Hematopoietic multipotent progenitor cell treated with erythropoietin and hydrocortisone succinate and interleukin-3 and kit ligand, for 15 days (in vitro differentiated cells): ENCODE results near the gene PPM1H.
"Not testable (repeated sequence)": the region's sequence is repeated elsewhere in the genome, so short reads cannot be mapped to it uniquely, and the experiment has no call there.

ENCODE experiments used
- DNase-seq: peaks from one replicate; pipeline ENCODE4 v3.0.0-alpha.2; 2015; ENCODE audit warnings: low spot score

The PPM1H gene

GRCh38 chr12:62934799-62935674, at the start of gene PPM1H:
Gene PPM1H (minus strand): TSS chr12:62935150. CDS start chr12:62934736, 414 bp downstream.
- DNase-seq, result no peak

- DNase-seq, result no peak
Measured at GRCh38 chr12:62983594-62983993, 48.6 kb upstream of the PPM1H start.

- DNase-seq, result no peak
Measured at GRCh38 chr12:62978768-62979167, 43.8 kb upstream of the PPM1H start.

- DNase-seq, result peak; percentile 5
Measured at GRCh38 chr12:62977883-62978282, 42.9 kb upstream of the PPM1H start.

GRCh38 chr12:62977418-62977817, 42.5 kb upstream of the PPM1H start:
- no peak for DNase-seq

GRCh38 chr12:62976110-62976662, 41.2 kb upstream of the PPM1H start:
- no peak for DNase-seq

- DNase-seq, result no peak
Measured at GRCh38 chr12:62971769-62972525, 37.0 kb upstream of the PPM1H start.

- no peak for DNase-seq
Measured at GRCh38 chr12:62969695-62970094, 34.7 kb upstream of the PPM1H start.

GRCh38 chr12:62967701-62968100, 32.8 kb upstream of the PPM1H start:
- no peak for DNase-seq

- DNase-seq, result no peak
Measured at GRCh38 chr12:62966990-62967506, 32.1 kb upstream of the PPM1H start.

GRCh38 chr12:62966446-62966989, 31.6 kb upstream of the PPM1H start:
- not testable (repeated sequence) for DNase-seq

- DNase-seq, result not testable (repeated sequence)
Measured at GRCh38 chr12:62965700-62966099, 30.8 kb upstream of the PPM1H start.

GRCh38 chr12:62965242-62965641, 30.3 kb upstream of the PPM1H start:
- DNase-seq, result not testable (repeated sequence)

GRCh38 chr12:62963486-62964041, 28.6 kb upstream of the PPM1H start:
- no peak for DNase-seq

- DNase-seq, result no peak
Measured at GRCh38 chr12:62960324-62960723, 25.4 kb upstream of the PPM1H start.

GRCh38 chr12:62959745-62960144, 24.8 kb upstream of the PPM1H start:
- no peak for DNase-seq

GRCh38 chr12:62957233-62957953, 22.4 kb upstream of the PPM1H start:
- DNase-seq, result no peak

- no peak for DNase-seq
Measured at GRCh38 chr12:62955678-62956077, 20.7 kb upstream of the PPM1H start.

GRCh38 chr12:62950317-62950716, 15.4 kb upstream of the PPM1H start:
- no peak for DNase-seq

- no peak for DNase-seq
Measured at GRCh38 chr12:62948123-62948522, 13.2 kb upstream of the PPM1H start.

- DNase-seq, result no peak
Measured at GRCh38 chr12:62947364-62947763, 12.4 kb upstream of the PPM1H start.
